ENCODE measurements around the gene SSR2.

DNA sequence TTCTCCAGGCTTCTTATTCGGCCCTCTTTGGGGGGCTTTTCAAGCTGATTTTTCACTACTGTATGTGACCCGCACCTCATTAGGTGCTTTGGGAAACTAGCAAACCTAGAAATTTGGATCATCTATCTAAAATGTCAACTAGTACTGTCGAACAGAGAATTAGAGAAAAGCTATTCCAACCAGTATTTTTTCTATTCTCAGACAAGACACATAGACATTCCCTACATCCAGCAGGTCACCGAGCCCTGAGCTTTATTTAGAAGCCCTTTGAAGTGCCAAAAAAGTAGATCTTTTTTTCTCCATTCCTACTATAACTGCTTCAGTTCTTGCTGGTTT lies 310 bp upstream of the SSR2 start:
- TF ChIP-seq, protein P1, sequence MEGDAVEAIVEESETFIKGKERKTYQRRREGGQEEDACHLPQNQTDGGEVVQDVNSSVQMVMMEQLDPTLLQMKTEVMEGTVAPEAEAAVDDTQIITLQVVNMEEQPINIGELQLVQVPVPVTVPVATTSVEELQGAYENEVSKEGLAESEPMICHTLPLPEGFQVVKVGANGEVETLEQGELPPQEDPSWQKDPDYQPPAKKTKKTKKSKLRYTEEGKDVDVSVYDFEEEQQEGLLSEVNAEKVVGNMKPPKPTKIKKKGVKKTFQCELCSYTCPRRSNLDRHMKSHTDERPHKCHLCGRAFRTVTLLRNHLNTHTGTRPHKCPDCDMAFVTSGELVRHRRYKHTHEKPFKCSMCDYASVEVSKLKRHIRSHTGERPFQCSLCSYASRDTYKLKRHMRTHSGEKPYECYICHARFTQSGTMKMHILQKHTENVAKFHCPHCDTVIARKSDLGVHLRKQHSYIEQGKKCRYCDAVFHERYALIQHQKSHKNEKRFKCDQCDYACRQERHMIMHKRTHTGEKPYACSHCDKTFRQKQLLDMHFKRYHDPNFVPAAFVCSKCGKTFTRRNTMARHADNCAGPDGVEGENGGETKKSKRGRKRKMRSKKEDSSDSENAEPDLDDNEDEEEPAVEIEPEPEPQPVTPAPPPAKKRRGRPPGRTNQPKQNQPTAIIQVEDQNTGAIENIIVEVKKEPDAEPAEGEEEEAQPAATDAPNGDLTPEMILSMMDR (IDR thresholded peaks at IDR 0.05; ENCODE audit: insufficient read depth, low read length, poor library complexity, severe bottlenecking): no peak
- no peak for TF ChIP-seq EZH2phosphoT487 (conservative IDR thresholded peaks at IDR 0.05; ENCODE audit: low read length)
